Testis (tissue), 3 donors: ENCODE measurements around the gene EBP. TPM values are rescaled to one million over a fixed set of nuclear protein-coding genes. Genes with fewer than 3 reads are reported as not detected.
"Not testable (repeated sequence)": the region's sequence is repeated elsewhere in the genome, so short reads cannot be mapped to it uniquely, and the experiment has no call there.

Experiments
- DNase-seq: peaks from one replicate; pipeline ENCODE4 v3.0.0-alpha.2; 2019
- H3K27ac ChIP-seq, 2 donors: fragments of 200-600 bp; sonication (generic); one replicate each; pipeline ENCODE4 v1.5.1; 2019
- H3K27me3 ChIP-seq: fragments of 200-600 bp; sonication (generic); one replicate; pipeline ENCODE4 v1.5.1; 2019
- H3K36me3 ChIP-seq: fragments of 200-600 bp; sonication (generic); one replicate; pipeline ENCODE4 v1.5.1; 2017; ENCODE audit warnings: low read depth; ENCODE audit errors: missing control alignments
- H3K4me1 ChIP-seq: fragments of 200-600 bp; sonication (generic); one replicate; pipeline ENCODE4 v1.5.1; 2019
- H3K4me3 ChIP-seq, 2 donors: fragments of 200-600 bp; sonication (generic); one replicate each; pipeline ENCODE4 v1.5.1; 2017 to 2019
- H3K9me3 ChIP-seq: fragments of 200-600 bp; sonication (generic); one replicate; pipeline ENCODE4 v1.5.1; 2017
- POLR2A ChIP-seq: fragments of 450-650 bp; IDR thresholded peaks from one replicate; pipeline ENCODE4 v1.6.1; 2017; ENCODE audit warnings: antibody characterized with exemption, mild to moderate bottlenecking, moderate library complexity
- WGBS, 2 donors: methylation state at CpG; one replicate each; pipeline ENCODE4 v1.1.5; 2018; 5-methylcytosine and 5-hydroxymethylcytosine counted together
- intact Hi-C: fragments of 100-400 bp; cut with DNase I; formaldehyde crosslinking; loops from one replicate; pipeline ENCODE4 v1.15.1; 2023; ENCODE audit warnings: low total_unique reads
- polyA plus RNA-seq: library from polyadenylated mRNA; stranded (reverse); fragments of 350-450 nt; fragmentation: Illumina TruSeq; extraction: RNeasy Lipid Tissue Mini Kit (QIAGEN cat#74804); gene quantifications from one replicate; pipeline ENCODE4 v1.2.3, GENCODE V29; 2014; ENCODE audit warnings: low read depth, low replicate concordance; ENCODE audit not compliant: insufficient read depth
- total RNA-seq, 2 donors: library from RNA; depleted of rRNA; stranded (reverse); fragments of >200 nt; gene quantifications; one replicate each; pipeline ENCODE4 v1.2.3, GENCODE V29; 2016
- TF ChIP-seq, protein P1 (sequence below), 3 experiments: fragments of 450-650 bp in 2 of 3; fragments of 200-600 bp in 1 of 3; sonication (generic) in 1 of 3; IDR thresholded peaks; one replicate each; pipeline ENCODE4 v1.5.1; 2016 to 2019; ENCODE audit warnings: antibody characterized with exemption in 3 of 3, mild to moderate bottlenecking in 2 of 3, moderate library complexity in 1 of 3

Gene EBP
- total and polyA plus RNA-seq, 3 donors from 2014 or later = 30.4 to 61.0 (median 48.8) TPM

DNA sequence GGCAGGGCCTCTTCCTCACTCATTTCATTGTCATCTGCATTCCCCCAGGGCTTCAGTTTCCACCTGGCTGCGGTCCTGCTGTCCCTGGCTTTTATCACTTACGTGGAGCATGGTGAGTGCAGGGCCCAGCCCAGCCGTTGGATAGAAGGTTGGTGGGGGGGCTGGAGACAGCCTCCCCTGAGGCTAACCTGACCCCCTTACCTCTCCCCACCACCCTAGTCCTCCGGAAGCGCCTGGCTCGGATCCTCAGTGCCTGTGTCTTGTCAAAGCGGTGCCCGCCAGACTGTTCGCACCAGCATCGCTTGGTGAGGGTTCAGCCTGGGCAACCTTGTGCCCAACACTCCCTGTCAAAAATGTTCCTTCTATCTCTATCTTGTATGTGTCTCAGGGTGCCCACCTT lies 5.8 kb upstream of the EBP start:
- intact Hi-C loops = no loop called here
- H3K27me3 ChIP-seq = no peaks in the 10 kb centered on the region
- H3K9me3 ChIP-seq = no peaks in the 10 kb centered on the region
- DNase-seq = no peak
- no peaks in the 10 kb centered on the region for H3K36me3 ChIP-seq
- no peaks in the 10 kb centered on the region for H3K4me1 ChIP-seq
- no peak overlapping the region for H3K4me3 ChIP-seq
- TF ChIP-seq POLR2A = no peak
- TF ChIP-seq, protein P1, sequence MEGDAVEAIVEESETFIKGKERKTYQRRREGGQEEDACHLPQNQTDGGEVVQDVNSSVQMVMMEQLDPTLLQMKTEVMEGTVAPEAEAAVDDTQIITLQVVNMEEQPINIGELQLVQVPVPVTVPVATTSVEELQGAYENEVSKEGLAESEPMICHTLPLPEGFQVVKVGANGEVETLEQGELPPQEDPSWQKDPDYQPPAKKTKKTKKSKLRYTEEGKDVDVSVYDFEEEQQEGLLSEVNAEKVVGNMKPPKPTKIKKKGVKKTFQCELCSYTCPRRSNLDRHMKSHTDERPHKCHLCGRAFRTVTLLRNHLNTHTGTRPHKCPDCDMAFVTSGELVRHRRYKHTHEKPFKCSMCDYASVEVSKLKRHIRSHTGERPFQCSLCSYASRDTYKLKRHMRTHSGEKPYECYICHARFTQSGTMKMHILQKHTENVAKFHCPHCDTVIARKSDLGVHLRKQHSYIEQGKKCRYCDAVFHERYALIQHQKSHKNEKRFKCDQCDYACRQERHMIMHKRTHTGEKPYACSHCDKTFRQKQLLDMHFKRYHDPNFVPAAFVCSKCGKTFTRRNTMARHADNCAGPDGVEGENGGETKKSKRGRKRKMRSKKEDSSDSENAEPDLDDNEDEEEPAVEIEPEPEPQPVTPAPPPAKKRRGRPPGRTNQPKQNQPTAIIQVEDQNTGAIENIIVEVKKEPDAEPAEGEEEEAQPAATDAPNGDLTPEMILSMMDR (IDR thresholded peaks at IDR 0.05) = no peak
- WGBS, 2 donors = 95% methylated on average over 6 of the region's 10 CpGs; no CpG with 5 or more reads in 1 of the 2 donors
- H3K27ac ChIP-seq = no peak overlapping the region

DNA sequence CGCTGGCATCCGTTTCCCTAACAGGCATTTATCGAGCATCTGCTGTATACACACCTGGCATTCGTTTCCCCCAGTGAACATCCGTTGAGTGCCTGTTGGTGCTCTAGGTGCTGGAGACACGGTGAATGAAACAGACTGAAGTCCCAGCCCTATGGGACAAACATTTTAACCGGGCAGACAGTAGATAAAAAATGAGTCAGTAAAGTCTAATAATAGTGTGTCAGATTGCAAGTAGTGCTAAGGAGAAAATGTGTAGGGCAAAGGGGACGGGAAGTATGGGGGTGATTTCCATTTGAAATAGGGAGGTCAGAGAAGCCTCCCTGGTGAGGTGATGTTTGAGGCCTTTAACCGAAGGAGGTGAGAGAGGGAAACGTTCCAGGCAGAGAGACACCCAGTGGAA lies 5.3 kb upstream of the EBP start:
- Histone ChIP-seq H3K27ac (no peak overlapping the region), H3K27me3 (no peaks in the 10 kb centered on the region), H3K4me3 (no peak overlapping the region), H3K9me3 (no peaks in the 10 kb centered on the region), H3K36me3 (no peaks in the 10 kb centered on the region), H3K4me1 (no peaks in the 10 kb centered on the region)
- 85 to 86% methylated on average over 10 of the region's 10 CpGs for WGBS, 2 donors
- intact Hi-C loops = no loop called here
- TF ChIP-seq POLR2A = no peak
- TF ChIP-seq, protein P1 (IDR thresholded peaks at IDR 0.05) = no peak
- DNase-seq = no peak

DNA sequence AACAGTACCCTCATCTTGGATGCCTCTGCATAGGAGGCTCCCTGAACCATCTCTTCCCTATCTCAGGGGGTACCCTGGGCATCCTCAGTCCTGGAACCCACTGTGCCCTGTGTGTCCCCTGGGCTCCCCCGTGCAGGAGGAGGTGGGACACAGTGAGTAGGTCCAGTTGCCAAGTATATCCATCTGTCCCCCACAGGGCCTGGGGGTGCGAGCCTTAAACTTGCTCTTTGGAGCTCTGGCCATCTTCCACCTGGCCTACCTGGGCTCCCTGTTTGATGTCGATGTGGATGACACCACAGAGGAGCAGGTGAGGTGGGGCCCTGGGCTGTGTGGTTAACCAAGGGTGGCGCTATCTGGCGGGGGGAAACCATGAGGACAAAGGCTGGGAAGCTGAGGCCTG lies 4.6 kb upstream of the EBP start:
- H3K4me1 ChIP-seq = no peaks in the 10 kb centered on the region
- DNase-seq = no peak
- intact Hi-C loops = no loop called here
- H3K27me3 ChIP-seq = no peaks in the 10 kb centered on the region
- H3K27ac ChIP-seq = no peak overlapping the region
- no peaks in the 10 kb centered on the region for H3K36me3 ChIP-seq
- H3K9me3 ChIP-seq = no peaks in the 10 kb centered on the region
- 90 to 97% methylated on average over 2 to 4 of the region's 5 CpGs for WGBS, 2 donors
- H3K4me3 ChIP-seq = no peak overlapping the region
- TF ChIP-seq POLR2A = no peak
- TF ChIP-seq, protein P1 (IDR thresholded peaks at IDR 0.05) = no peak

DNA sequence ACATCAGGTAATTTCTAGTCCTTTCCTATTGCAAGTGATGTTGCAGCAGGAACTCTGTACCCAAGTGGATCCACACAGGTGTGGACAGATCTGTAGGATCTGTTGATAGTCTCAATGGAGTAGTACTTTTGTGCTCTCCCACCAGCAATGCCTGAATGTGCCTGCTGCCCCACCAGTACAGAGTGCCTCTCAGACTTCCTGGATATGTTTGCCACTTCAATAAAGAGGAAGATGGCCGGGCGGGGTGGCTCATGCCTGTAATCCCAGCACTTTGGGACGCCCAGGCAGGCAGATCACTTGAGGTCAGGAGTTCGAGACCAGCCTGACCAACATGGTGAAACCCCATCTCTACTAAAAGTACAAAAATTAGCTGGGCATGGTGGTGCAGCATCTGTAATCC lies 2.1 kb upstream of the EBP start:
- WGBS, 2 donors = 100% methylated on average over 1 of the region's 4 CpGs; no CpG with 5 or more reads in 1 of the 2 donors
- H3K4me1 ChIP-seq, H3K27ac ChIP-seq, H3K4me3 ChIP-seq, H3K27me3 ChIP-seq, intact Hi-C loops, H3K36me3 ChIP-seq, H3K9me3 ChIP-seq, DNase-seq: not testable (repeated sequence)

DNA sequence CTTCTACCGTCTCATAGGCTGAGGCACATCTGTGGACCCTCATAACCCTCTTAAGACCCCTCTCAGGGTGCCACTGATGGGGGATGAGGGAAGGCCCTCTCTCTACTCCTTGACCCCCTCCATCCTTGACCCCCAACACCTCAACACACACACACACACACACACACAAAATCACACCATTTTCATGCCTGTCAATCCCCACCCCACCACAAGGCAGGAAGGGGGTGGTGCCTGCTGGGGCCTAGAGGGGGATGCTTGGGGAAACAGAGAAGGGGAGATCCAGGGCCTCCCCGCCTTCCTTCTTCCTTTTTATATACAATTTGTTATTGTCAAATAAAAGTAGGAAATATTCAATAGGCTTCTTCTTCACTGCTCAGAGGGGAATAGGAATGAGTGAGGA lies 1.2 kb upstream of the EBP start:
- Histone ChIP-seq H3K27me3 (no peaks in the 10 kb centered on the region), H3K36me3 (no peaks in the 10 kb centered on the region), H3K4me1 (peaks cover 3% of the 10 kb centered on the region), H3K27ac (no peak overlapping the region), H3K4me3 (no peak overlapping the region), H3K9me3 (no peaks in the 10 kb centered on the region)
- whole genome bisulfite sequencing, 2 donors = 100% methylated on average over 1 to 2 of the region's 2 CpGs
- intact Hi-C loops = no loop called here
- DNase-seq = no peak
- TF ChIP-seq, protein P1 (IDR thresholded peaks at IDR 0.05) = no peak
- TF ChIP-seq POLR2A = no peak
